Stimulated activated effector memory CD8-positive, alpha-beta T cell treated with anti-CD3 and anti-CD28 coated beads, Interleukin-12 subunit alpha, Interleukin-12 subunit beta, amount 100 ng/mL, for 72 hours (primary cell): Measurements from ENCODE around the gene AADACL2.

ENCODE experiments used
- ATAC-seq: fragments of 150-1000 bp; cut with Tn5 transposase; 2 replicates; pipeline ENCODE4 v1.10.0; 2021
- DNase-seq, 2 donors: peaks; one replicate each; pipeline ENCODE4 v3.0.0; 2021 to 2022; ENCODE audit warnings: low spot score in 2 of 2
- H3K27ac Mint-ChIP-seq: one replicate; pipeline ENCODE4 v1.8.0; 2022; ENCODE audit warnings: mild to moderate bottlenecking, mixed read lengths
- H3K36me3 Mint-ChIP-seq: one replicate; pipeline ENCODE4 v1.8.0; 2022; ENCODE audit warnings: mild to moderate bottlenecking, mixed read lengths
- H3K4me1 Mint-ChIP-seq: one replicate; pipeline ENCODE4 v1.8.0; 2022; ENCODE audit warnings: mixed read lengths
- H3K4me3 Mint-ChIP-seq: one replicate; pipeline ENCODE4 v1.8.0; 2022; ENCODE audit warnings: mild to moderate bottlenecking, mixed read lengths
- H3K9me3 Mint-ChIP-seq: one replicate; pipeline ENCODE4 v1.8.0; 2022; ENCODE audit warnings: mixed read lengths

Gene AADACL2, protein sequence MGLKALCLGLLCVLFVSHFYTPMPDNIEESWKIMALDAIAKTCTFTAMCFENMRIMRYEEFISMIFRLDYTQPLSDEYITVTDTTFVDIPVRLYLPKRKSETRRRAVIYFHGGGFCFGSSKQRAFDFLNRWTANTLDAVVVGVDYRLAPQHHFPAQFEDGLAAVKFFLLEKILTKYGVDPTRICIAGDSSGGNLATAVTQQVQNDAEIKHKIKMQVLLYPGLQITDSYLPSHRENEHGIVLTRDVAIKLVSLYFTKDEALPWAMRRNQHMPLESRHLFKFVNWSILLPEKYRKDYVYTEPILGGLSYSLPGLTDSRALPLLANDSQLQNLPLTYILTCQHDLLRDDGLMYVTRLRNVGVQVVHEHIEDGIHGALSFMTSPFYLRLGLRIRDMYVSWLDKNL

DNA sequence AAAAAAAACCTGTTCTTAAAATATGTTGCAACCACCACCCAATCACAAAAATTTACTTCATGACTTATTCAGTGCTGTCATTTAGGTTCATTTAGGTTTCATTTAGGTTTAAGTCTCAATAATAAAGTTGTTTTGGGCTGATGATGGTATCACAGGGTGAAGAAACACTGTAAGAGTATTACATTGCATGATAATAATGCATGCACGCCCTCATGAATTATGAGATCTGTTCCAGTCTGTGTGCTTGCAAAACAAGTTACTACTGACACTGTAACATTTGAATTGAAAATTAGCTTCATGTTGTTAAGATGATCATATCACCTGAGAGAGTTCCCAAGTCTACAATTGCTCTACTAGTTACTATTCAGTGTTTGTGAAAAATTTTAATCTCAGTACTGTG, at the start of gene AADACL2:
Gene AADACL2 (plus strand): TSS at position 315 of the 400 bp plus-strand sequence. CDS start 109 bp downstream, outside the sequence.
- Mint-ChIP-seq H3K9me3 (peaks cover under 1% of the 10 kb centered on the region), H3K4me3 (no peak within 1 kb of the TSS), H3K36me3 (no peaks in the 10 kb centered on the region), H3K4me1 (no peaks in the 10 kb centered on the region), H3K27ac (no peak within 1 kb of the TSS)
- no peak for ATAC-seq
- no peak for DNase-seq

DNA sequence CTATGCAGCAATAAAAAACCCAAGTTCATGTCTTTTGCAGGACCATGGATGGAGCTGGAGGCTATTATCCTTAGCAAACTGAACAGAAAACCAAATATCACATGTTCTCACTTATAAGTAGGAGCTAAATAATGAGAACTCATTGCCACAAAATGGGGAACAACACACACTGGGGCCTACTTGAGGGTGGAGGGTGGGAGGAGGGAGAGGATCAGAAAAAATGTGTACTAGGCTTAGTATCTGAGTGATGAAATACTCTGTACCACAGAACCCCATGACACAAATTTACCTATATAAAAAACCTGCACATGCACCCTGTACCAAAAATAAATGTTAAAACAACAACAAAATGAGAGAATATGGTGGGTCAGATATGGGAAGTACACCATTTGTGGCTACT, 49.6 kb upstream of the AADACL2 start:
- Mint-ChIP-seq H3K4me1 (no peaks in the 10 kb centered on the region), H3K9me3 (no peaks in the 10 kb centered on the region), H3K4me3 (no peak overlapping the region), H3K27ac (no peak overlapping the region), H3K36me3 (no peaks in the 10 kb centered on the region)
- no peak for DNase-seq
- ATAC-seq = no peak

DNA sequence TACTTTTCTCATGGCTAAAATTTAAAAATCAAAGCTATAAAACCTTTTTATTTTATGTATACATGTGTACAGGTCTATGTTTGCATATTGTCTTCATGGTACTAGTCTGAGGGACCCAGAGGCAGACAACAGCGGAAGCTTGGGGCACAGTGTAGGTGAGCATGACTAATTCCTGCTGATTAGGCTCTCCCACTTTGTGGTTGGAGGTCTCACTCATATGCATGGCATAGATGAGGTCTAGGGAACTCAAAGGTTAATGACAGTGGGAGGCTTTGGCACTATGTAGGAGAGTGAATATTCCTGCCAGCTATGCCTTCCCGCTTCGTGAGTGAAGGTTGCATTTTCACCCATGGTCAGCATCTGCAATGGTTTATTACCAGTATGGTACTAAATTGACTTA, 47.5 kb upstream of the AADACL2 start:
- Mint-ChIP-seq H3K27ac (no peak overlapping the region), H3K4me1 (no peaks in the 10 kb centered on the region), H3K4me3 (no peak overlapping the region), H3K9me3 (no peaks in the 10 kb centered on the region), H3K36me3 (no peaks in the 10 kb centered on the region)
- ATAC-seq = peak; percentile 53
- no peak for DNase-seq

DNA sequence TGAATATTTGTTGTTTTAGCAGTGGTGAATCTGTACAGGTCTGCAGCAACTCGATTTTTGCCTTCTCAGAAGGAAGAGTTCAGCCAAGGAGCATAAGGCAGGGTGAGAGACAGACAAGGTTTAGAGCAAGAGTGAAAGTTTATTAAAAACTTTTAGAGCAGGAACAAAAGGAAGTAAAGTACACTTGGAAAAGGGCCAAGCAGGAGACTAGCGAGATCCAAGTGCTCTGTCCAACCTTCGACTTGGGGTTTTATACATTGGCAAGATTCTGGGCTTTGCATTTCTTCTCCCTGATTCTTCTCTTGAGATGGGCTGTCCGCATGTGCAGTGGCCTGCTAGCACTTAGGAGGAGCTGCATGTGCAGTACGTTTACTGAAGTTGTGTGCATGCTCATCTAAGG, 46.7 kb upstream of the AADACL2 start:
- H3K36me3 Mint-ChIP-seq = no peaks in the 10 kb centered on the region
- H3K9me3 Mint-ChIP-seq = no peaks in the 10 kb centered on the region
- no peak overlapping the region for H3K27ac Mint-ChIP-seq
- ATAC-seq = no peak
- H3K4me3 Mint-ChIP-seq = no peak overlapping the region
- no peak for DNase-seq
- H3K4me1 Mint-ChIP-seq = no peaks in the 10 kb centered on the region

DNA sequence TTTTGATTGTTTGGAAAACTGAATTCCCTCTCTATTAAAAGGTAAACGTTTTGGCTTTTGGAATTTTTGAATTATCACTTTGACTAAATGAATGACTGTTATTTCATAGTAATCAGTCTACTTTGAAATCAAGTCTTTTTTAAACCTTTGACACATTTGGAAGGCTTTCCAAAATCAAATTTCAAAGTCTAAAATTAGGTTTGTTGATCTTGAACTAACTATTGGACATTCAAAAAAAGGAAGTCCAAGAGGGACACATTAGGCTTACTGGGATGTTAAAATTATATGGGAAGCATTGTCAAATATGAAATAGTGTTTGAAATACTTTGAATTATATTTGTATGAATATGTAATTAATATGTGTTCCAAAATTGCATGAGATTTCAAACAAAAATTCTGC, 45.2 kb upstream of the AADACL2 start:
- no peaks in the 10 kb centered on the region for H3K9me3 Mint-ChIP-seq
- no peak for ATAC-seq
- H3K4me1 Mint-ChIP-seq = no peaks in the 10 kb centered on the region
- no peak overlapping the region for H3K27ac Mint-ChIP-seq
- DNase-seq = no peak
- no peaks in the 10 kb centered on the region for H3K36me3 Mint-ChIP-seq
- no peak overlapping the region for H3K4me3 Mint-ChIP-seq

DNA sequence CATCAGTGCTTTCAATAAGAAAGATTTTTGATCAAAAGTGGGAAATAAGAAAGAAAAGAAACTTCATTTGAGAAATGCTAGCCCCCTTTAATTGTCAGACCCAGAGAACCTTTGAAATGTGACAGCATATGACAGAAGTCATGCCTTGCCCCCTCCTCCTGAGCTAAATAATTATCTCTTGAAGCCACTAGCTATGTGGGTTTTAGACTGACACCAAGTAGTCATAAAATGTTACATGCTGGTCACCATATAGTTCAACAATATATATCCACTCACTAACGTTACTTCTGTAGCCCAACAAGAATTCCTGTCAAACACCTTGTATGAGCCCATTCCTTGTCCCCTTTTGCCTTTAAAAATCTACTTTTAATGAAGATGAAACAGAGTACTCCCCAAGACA, 43.1 kb upstream of the AADACL2 start:
- no peaks in the 10 kb centered on the region for H3K4me1 Mint-ChIP-seq
- H3K27ac Mint-ChIP-seq = no peak overlapping the region
- no peak overlapping the region for H3K4me3 Mint-ChIP-seq
- no peak for DNase-seq
- H3K9me3 Mint-ChIP-seq = no peaks in the 10 kb centered on the region
- ATAC-seq = no peak
- no peaks in the 10 kb centered on the region for H3K36me3 Mint-ChIP-seq

DNA sequence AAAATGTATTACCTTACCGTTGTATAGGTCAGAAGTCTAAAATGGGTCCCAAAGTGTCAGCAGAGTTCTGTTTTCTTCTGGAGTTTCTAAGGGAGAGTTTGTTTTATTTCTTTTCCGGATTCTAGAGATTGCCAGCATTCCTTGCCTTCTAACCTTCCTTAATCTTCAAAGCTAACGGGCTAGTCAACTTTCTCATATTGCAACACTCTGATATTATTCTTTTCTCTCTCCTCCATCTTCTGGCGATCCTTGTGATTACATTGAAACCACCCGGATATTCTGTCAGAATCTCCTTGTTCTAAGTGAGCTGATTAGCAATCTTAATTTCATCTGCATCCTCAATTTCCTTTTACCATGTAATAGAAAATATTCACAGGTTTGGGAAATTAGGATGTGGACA, 36.2 kb upstream of the AADACL2 start:
- no peaks in the 10 kb centered on the region for H3K36me3 Mint-ChIP-seq
- H3K9me3 Mint-ChIP-seq = no peaks in the 10 kb centered on the region
- no peak overlapping the region for H3K4me3 Mint-ChIP-seq
- no peak for DNase-seq
- H3K4me1 Mint-ChIP-seq = no peaks in the 10 kb centered on the region
- ATAC-seq = no peak
- no peak overlapping the region for H3K27ac Mint-ChIP-seq

DNA sequence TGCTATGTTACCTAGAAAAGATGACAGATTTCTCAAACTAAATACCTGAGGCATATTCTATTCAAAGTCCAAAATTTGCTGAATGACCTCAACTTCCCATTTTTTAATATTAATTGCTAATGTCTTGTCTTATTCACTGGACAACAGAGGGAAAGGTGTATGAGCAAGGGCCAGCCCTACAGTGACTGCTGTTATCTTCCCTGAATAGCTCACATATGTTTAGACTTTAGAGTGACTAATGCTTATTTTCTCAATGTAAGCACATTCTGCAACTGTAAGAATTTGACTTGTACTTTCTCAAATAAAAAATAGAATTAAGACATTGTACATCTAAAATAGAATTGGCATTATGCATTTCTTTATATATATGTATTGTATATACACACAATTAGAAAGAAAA, 26.5 kb upstream of the AADACL2 start:
- DNase-seq (no peak), ATAC-seq (no peak)
- Mint-ChIP-seq H3K27ac (no peak overlapping the region), H3K36me3 (no peaks in the 10 kb centered on the region), H3K4me1 (no peaks in the 10 kb centered on the region), H3K4me3 (no peak overlapping the region), H3K9me3 (peaks cover 9% of the 10 kb centered on the region)

DNA sequence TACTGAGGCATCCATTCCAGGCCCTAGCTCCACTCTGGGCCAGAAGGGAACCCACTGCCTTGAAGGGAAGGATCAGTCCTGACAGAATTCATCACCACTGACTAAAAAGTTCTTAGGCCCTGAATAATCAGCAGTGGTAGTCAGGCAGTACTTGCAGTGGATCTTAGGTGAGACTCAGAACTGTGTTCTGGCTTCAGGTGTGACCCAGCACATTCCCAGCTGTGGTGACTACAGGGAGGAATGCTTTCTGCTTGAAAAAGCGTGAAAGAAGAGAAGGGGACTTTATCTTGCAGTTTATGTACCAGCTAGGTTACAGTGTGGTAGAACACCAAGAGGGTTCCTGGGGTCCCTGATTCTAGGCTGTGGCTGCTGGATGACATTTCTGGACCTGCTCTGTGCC, 24.9 kb upstream of the AADACL2 start:
- ATAC-seq (no peak), DNase-seq (no peak)
- H3K36me3 Mint-ChIP-seq = no peaks in the 10 kb centered on the region
- H3K4me3 Mint-ChIP-seq = no peak overlapping the region
- H3K27ac Mint-ChIP-seq = no peak overlapping the region
- no peaks in the 10 kb centered on the region for H3K4me1 Mint-ChIP-seq
- peaks cover 19% of the 10 kb centered on the region for H3K9me3 Mint-ChIP-seq

DNA sequence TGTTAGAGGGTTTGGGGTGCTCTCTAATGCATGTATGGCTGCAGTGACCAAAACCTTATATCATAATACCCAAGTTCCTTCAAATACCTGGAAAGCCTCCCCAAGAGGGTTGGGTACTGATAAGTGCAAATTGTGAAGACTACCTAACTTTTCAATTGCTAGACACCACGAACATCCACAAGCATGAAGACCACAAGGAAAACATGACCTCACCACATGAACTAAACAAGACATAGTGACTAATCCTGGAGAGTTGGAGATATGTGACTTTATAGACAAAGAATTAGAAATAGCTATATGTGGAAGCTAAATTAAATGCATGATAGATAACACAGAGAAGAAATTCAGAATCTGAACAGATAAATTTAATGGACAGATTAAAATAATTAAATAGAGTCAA, 23.9 kb upstream of the AADACL2 start:
- ATAC-seq (no peak), DNase-seq (no peak)
- Mint-ChIP-seq H3K36me3 (no peaks in the 10 kb centered on the region), H3K27ac (no peak overlapping the region), H3K4me3 (no peak overlapping the region), H3K4me1 (no peaks in the 10 kb centered on the region), H3K9me3 (peaks cover 19% of the 10 kb centered on the region)

DNA sequence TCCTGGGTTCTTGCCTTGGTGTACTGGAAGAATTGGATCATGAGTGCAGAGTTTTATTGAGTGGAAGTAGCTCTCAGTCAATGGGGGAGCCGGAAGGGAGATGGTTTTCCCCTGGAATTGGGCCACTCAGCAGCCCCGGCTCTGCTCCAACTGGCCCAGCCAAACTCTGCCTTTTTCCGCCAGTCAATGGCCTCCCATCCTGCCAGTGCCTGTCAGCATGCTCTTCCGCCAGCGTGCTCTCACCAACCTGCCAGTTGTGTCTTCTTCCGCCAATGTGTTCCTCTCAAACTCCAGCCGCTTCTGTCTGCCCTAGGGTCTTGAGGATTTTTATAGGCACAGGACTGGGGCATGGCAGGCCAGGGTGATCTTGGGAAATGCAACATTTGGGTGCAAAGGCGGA, 12.4 kb upstream of the AADACL2 start:
- DNase-seq (no peak), ATAC-seq (no peak)
- Mint-ChIP-seq H3K36me3 (no peaks in the 10 kb centered on the region), H3K4me1 (no peaks in the 10 kb centered on the region), H3K27ac (no peak overlapping the region), H3K4me3 (no peak overlapping the region), H3K9me3 (no peaks in the 10 kb centered on the region)

DNA sequence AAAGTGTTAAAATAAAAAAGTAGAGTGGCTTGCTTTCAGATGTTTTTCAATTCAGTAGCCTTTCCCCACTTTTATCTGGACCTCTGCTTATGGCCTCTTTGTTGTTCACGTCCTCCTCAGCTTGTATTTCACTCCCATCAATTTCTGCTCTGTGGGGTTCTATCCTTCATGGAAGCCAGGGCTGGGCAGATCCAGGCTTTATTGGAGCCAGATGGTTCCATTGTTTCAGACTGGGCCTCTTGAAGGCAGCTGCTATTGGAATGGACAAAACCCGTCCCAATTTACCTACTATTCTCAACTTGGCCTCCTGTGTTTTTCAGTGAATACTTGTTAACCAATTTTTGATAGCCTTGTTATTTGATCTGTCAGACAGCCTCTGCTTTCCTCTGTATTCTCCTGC, 10.9 kb upstream of the AADACL2 start:
- Mint-ChIP-seq H3K27ac (no peak overlapping the region), H3K36me3 (no peaks in the 10 kb centered on the region), H3K9me3 (no peaks in the 10 kb centered on the region), H3K4me1 (no peaks in the 10 kb centered on the region), H3K4me3 (no peak overlapping the region)
- DNase-seq (no peak), ATAC-seq (no peak)

DNA sequence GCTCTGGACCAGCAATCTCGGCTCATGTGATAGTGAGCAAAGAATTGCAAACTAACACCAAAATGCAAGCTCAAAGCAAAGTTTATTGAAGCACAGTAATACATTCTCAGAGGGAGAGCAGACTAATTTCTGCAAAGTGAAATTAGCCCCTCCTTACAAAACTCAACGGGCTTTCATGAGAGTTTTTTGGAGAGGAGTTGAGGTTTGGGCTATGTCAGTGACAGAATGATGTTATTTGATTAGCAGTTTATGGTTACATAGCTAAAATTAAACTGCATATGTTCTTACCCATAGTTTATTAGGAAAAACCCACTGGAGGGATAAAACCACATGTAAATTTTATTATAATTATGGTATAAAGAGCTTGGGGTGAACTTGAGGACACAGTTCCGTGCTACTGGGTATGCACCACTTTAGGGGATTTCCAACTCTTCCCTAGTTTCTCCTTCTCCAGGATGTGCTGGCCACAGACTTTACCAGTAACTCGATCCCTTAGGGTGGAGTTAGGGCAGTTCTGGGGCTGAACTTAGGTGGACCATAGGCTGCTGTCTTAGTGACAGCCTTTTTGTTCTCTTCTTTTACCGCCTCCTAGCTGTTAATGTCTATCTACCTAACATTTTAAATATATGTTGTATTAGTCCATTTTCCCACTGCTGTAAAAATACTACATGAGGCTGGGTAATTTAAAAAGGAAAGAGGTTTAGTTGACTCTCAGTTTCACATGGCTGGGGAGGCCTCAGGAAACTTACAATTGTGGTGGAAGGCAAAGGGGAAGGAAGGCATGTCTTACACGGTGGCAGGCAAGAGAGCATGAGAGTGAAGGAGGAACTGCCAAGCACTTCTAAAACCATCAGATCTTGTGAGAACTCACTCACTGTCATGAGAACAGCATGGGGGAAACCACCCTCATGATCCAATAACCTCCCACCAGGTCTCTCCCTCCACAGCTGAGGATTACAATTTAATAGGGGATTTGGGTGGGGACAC, 8.9 kb upstream of the AADACL2 start:
- no peak overlapping the region for H3K4me3 Mint-ChIP-seq
- ATAC-seq = no peak

DNA sequence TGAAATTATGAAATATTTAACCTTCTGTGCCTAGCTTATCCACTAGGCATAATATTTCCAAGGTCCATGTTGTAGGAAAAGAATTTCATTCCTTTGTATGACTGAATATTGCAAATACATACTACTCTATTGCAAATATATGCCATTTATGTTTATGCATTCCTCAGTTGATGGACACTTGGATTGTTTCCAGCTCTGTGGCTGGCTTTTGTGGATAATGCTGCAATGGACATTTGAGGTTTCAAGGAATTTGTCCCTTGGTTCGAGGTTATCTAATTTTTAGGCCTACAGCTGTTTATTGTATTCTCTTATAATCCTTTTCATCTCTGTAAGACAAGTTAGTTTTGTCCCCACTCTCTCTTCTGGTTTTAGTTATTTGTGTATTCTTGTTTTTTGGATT, 7.7 kb upstream of the AADACL2 start:
- no peaks in the 10 kb centered on the region for H3K4me1 Mint-ChIP-seq
- no peak overlapping the region for H3K4me3 Mint-ChIP-seq
- H3K27ac Mint-ChIP-seq = no peak overlapping the region
- no peaks in the 10 kb centered on the region for H3K9me3 Mint-ChIP-seq
- DNase-seq (no peak), ATAC-seq (no peak)
- no peaks in the 10 kb centered on the region for H3K36me3 Mint-ChIP-seq

More for the DNA sequence above, 8.9 kb upstream of the AADACL2 start:
- Mint-ChIP-seq H3K27ac (no peak overlapping the region), H3K4me1 (no peaks in the 10 kb centered on the region), H3K36me3 (no peaks in the 10 kb centered on the region), H3K9me3 (no peaks in the 10 kb centered on the region)
- DNase-seq = no peak

DNA sequence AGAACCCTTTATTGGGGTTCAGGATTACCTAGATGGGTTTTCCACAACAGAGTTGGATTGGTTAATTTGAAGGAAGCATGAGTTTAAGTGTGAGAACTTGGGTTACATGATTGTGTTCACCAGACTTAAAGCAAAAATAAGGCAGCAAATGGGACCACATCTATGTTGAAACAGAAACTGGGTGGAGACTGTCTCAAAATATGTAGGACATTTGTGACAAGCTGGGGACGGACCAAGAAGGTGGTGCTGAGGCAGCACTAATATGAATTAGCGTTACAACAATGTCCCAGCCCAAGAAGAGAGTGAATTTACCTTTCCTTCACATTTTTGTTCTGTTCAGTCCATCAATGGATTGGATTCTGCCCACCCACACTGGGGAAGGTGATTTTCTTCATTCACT, 866 bp upstream of the AADACL2 start:
- Mint-ChIP-seq H3K4me3 (no peak overlapping the region), H3K4me1 (no peaks in the 10 kb centered on the region)
- DNase-seq = no peak

DNA sequence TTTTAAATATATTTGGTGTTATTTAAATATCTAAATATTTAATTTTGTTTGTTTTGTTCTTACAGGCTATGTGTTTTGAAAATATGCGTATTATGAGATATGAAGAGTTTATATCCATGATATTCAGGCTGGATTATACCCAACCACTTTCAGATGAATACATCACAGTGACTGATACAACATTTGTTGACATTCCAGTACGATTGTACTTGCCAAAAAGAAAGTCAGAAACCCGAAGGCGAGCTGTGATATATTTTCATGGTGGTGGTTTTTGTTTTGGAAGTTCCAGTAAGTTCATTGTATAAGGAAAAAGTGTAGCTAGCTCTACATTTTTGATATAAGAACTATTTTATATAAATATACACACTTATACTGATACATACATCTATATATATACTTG, 6.9 kb downstream of the AADACL2 start:
- no peaks in the 10 kb centered on the region for H3K36me3 Mint-ChIP-seq
- peaks cover 2% of the 10 kb centered on the region for H3K9me3 Mint-ChIP-seq
- DNase-seq (no peak), ATAC-seq (no peak)
- H3K4me3 Mint-ChIP-seq = no peak overlapping the region
- no peak overlapping the region for H3K27ac Mint-ChIP-seq
- H3K4me1 Mint-ChIP-seq = no peaks in the 10 kb centered on the region

More for the DNA sequence above, 866 bp upstream of the AADACL2 start:
- ATAC-seq = no peak
- no peaks in the 10 kb centered on the region for H3K36me3 Mint-ChIP-seq
- H3K27ac Mint-ChIP-seq = no peak overlapping the region
- H3K9me3 Mint-ChIP-seq = no peaks in the 10 kb centered on the region
